SH-SY5Y (cell line): Measurements from ENCODE around the gene SH3BGRL2.

ENCODE experiments used
- GATA2 ChIP-seq: IDR thresholded peaks from 2 replicates; pipeline ENCODE4 v1.6.1; 2011; ENCODE audit warnings: mild to moderate bottlenecking, low read depth, low read length
- GATA3 ChIP-seq: IDR thresholded peaks from 2 replicates; pipeline ENCODE4 v1.6.1; 2011; ENCODE audit warnings: low read depth, mild to moderate bottlenecking, low read length, moderate library complexity

GRCh38 chr6:79671600-79672266 is 40.6 kb downstream of the SH3BGRL2 start:
- TF ChIP-seq GATA3 (no peak), GATA2 (no peak)
